ENCODE measurements around the gene CYB561A3.

Gene CYB561A3

DNA sequence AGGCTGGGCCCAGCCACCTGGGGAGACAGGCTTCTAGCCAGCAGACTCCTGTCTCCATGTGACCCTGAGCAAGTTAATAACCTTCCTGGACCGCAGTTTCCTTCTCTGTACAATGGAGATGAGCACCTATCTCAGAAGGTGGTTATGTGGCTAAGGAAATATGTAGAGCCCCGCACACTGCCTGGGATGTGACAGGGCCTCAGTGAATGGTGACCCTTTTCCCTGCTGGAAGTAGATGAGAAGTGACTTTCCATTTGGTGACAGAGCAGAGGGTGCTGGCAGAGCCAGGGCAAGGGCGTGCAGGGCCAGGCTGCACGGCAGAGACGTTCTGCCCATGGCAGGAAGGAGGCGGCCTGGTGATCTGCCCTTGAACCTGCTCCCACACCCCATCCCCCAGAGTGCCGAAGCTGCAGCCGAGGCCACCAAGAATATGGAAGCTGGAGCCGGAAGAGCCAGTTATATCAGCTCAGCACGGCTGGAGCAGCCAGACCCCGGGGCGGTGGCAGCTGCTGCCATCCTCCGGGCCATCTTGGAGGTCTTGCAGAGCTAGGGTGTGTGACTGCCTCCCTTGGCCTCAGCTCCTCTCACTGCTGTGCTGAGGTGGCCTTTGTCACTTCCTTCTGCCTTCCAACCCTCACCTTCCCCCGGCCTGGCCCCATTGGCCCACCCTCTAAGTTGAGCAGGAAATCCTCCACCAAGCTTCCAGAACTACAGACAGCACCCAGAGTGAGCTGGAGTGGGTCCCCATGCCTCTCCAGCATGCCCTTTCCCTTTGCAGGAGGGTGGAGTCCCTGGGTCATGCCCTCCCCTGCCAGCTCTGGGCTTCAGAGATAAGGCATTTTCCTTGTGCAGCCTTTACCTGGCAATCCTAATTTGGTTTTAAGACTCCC, 15.5 kb downstream of the CYB561A3 start:
- FAIRE-seq: no peak
- no peak for DNase-seq (ENCODE audit: low spot score)

DNA sequence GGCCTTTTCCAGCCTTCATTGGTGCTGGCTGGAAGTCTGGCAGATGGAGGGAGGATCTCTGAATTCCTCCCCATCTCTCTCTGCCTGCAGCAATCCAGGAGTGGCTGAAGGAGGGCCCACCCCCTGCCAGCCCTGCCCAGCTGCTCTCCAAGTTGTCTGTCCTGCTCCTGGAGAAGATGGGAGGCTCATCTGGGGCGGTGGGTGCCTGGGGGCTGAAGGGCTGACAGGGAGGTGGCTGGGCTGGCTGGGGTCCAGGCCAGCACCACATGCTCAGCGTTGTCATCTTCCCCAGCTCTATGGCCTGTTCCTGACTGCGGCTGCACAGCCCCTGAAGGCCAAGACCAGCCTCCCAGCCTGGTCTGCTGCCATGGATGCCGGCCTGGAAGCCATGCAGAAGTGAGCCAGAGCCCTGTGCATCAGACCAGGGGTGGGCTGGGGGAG, 16.5 kb downstream of the CYB561A3 start:
- no peak for DNase-seq (ENCODE audit: low spot score)
- no peak for FAIRE-seq

DNA sequence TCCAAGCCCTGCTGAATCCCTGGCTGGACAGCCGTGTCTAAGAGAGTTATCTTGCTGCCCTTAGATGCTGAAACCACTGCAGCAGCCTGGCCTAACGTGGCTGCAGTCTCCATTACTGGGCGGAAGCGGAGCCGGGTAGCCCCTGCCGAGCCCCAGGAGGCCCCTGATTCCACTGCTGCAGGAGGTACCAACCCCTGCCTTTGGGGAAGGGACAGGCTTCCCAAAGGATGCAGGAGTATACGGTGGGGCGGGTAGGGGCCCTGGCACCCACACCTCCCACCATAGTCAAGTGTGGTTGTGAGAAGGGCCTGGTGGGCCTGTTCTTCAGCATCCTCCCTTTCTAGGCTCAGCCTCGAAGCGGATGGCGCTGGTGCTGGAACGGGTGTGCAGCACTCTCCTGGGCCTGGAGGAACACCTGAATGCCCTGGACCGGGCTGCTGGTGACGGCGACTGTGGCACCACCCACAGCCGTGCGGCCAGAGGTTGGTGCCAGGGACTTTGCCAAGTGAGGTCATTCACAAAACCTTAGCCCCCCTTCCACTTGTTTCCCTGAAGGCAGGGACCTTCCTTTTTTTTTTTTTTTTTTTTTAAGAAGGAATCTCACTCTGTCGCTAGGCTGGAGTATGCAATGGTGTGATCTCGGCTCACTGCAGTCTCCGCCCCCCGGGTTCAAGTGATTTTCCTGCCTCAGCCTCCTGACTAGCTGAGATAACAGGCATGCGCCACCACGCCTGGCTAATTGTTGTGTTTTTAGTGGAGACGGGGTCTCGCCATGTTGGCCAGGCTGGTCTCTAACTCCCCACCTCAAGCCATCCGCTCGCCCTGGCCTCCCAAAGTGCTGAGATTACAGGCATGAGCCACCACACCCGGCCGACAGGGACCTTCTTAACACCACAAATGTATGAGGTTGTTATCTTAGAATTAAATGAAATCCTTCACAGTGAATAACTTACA, 17.6 kb downstream of the CYB561A3 start:
- DNase-seq (ENCODE audit: low spot score) (no peak), FAIRE-seq (no peak)

DNA sequence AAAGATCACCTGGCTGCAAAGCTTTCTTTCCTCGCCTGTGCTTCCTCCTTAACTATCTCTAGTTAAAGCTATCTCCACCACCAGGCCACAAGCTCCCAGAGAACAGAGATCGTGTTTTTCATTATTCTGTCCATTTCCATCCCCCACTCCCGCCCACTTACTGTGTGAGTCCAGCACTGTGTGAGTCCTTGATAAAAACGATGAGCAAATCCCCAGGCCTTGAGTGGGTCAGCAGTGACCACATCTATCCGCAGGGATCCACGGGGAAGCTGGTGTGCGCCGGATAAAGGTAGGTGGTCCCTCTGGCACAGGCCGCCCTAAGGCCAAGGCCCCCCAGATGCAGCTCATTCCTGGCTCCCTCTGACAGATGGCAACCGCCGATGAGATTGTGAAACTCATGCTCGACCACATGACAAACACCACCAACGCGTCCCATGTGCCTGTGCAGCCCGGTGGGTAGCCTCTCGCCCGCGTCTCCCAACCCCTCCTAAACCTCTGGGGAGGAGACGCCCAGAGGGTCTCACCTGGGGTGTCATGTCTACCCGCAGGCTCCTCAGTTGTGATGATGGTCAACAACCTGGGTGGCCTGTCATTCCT, 19.4 kb downstream of the CYB561A3 start:
- DNase-seq (ENCODE audit: low spot score) (no peak), FAIRE-seq (no peak)

DNA sequence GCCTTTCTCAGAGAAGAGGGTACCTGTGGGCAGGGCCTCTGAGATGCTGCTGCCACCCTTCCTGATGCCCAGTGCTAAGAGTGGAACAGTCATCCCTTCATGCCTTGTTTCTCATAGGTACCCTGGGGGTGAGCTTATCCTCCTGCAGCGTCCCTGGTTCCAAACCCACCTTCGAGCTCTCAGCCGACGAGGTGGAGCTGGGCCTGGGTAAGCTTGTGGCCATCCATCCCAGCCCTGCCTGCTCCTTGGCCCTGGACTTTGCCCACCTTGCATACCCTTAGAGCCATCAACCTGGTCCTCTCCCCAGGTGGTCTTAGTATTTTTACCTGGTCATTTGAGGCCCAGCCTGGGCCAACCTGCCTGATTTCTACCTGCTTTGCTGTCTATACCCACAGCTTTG, 20.0 kb downstream of the CYB561A3 start:
- FAIRE-seq (no peak), DNase-seq (ENCODE audit: low spot score) (no peak)

DNA sequence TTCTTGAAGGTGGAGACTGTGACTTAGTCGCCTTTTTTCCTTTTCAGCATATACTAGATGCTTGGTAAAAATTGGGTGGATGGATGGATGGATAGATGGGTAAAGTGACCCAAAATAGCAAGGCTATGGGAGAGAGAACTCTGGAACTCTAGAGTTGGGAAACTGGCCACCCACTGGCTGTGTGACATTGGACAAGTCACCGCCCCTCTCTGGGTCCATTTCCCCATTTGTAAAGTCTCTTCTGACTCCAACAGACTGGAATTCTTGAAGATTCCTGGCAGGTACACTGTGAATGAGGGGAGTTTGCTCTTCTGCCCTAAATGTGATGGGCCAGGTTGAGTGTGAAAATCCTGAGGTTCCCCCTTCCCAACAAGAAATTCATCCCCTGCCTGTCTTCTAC, 20.7 kb downstream of the CYB561A3 start:
- FAIRE-seq: no peak
- DNase-seq (ENCODE audit: low spot score): no peak

DNA sequence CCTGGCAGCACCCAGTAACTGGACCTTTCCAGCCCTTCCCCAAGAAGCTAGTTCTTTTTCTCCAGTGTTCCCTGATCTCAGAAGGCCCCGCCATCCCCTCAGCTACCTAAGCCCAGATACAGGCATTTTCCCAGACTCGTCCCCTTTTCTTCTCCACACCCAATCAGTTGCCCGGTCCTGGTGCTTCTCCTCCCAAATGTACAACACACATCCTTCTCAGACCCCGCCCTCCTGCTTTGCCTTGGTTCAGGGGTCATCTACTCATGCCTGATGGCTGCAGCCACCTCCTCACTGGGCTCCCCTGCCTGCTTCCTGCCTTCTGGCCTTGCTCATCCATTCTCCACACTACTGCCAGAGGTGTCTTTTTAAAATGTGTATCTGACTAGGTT, 22.2 kb downstream of the CYB561A3 start:
- DNase-seq (ENCODE audit: low spot score) (no peak), FAIRE-seq (no peak)

DNA sequence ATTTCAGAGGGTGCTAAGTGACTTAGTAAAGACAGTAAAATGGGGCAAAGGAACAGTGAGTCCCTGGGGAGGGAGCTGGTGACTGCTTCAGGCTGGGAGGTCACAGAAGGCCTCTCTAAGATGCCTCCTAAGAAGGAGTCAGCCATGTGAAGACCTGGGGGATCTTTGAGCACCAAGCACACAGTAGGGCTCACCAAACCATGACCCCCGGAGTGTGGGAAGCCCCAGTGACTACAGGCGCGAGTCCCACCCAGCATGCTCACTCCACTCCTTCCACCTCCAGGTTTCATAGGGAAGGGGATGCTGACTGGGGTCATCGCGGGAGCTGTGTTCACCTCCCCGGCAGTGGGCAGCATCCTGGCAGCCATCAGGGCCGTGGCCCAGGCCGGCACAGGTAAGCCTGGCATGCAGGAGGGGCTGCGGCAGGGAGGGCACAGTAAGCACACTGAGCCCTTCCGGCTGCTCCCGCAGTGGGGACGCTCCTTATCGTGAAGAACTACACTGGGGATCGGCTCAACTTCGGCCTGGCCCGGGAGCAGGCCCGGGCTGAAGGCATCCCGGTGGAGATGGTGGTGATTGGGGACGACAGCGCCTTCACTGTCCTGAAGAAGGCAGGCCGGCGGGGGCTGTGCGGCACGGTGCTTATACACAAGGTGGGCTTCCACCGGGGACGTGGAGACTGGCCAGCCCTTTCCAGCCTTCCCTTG, 22.7 kb downstream of the CYB561A3 start:
- no peak for DNase-seq (ENCODE audit: low spot score)
- FAIRE-seq: no peak

DNA sequence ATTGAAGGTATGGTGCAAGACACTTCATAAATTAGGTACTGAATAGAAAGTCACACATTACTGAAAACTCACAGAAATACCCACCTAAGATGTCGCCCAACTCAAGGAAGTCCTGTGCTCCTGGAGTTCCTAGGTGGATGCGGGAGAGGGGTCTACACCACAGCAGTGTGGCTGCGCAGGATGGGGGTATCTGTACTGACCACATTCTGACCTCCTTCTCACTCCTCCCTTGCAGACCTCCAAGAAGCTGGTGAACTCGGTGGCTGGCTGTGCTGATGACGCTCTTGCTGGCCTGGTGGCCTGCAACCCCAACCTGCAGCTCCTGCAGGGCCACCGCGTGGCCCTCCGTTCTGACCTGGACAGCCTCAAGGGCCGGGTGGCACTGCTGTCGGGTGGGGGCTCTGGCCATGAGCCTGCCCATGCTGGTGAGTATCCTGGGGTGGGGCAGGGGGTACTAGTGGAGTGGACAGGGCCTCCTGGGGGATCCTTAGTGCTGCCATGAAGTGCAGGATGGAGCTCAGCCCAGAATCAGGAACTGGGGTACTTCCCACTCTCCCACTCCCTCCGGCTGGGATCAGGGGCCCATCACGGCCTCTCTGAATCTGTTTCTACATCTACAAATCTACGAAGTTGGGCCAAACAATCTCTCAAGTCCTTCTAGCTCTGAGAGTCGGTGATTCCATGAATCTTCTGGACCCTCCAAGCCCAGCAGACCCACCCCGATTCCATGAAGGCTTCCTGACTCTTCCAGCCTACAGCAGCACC, 23.8 kb downstream of the CYB561A3 start:
- DNase-seq (ENCODE audit: low spot score): no peak
- FAIRE-seq: no peak

DNA sequence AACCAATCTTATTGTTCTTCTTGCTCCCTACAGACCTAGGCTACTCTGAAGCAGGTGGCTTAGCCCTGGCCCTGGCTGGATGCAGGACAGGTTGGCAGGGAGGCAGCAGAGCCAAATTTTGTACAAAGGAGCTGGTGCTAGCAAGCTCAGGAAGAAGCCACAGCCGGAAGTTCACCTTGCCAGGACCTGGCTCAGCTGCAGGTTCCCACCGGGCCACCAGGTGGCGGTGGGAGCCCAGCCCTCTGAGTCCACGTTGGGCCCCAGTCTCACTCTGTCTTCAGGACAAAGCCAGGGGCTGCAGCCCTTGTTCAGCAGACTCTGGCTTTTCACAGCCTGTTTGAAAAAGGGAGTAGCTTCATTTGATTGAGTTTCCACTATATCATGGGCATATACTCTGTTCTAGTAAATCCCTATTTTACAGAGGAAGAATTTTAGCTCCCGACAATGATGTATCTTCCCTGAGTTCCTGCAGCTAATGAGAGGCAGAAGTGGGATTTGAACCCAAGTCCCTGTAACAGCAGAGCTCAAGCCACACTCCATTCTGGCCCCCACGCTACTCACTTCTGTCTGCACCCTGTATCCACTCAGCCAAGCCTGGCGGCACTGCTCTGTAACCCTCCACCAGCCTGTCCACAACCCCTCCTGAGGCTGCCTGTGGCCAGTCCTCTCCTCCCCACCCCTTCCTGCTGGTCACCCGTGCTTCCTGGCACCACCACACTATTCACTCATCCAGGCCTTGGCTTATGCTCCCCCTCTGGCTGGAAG, 25.3 kb downstream of the CYB561A3 start:
- DNase-seq (ENCODE audit: low spot score) (peak; percentile 91), FAIRE-seq (no peak)

DNA sequence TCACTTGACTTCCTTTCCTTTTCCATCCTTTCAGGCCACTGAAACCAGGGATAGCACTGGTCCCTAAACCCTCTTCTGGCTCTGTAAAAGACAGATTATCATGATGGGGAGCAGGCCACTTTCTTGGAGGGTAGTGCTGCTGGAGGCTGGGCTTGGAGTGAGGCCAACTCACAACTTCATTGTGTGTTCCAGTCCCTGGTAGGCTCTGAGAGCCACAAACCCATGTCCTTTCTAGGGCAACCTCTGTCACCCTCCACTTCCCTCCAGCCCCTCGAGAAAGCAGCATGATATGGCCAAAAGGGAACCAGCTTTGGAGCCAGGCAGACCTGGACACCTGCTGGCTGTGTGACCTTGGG, 26.3 kb downstream of the CYB561A3 start:
- FAIRE-seq (no peak), DNase-seq (ENCODE audit: low spot score) (no peak)

DNA sequence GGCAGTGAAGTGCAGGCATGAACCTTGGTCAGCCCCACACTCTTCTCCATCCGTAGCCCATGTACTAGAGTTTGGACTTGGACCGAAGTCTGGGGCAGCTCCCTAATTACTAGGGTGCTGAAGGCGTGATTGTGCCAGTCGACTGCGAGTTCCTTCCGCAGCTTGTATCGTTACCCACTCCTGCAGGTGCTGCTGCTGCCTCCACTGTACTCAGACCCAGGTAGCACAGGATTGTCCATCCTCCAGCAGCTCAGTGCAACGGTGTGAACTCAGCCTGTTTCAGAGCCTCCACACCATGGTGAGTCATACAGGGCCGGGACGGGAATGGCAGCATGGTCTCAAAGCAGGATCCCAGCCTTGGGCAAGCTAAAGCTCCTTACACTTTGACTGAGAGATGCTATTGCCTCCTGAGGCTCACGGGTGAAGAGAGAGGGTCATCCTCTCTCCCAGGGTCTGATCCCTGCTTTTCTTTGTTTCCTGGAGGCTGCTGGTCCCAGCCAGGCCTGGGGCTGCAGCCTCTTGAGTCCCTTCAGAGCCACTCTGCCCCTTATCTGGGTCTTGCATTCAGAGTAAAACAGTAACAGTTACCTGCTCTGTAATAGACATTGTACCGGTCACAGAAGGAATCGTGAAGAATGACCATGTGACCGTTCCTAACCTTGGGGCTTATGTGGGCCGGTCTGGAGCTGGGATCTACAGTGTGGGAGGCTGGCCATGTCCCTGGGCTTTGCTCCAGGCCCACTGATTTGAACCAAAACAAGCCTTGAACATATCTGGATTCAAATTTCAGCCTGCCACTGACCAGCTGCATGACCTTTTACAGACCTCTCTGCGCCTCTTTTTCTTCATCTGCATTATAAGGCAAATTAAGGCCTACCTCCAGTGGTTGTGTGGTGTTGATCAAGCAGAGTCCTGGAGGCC, 27.0 kb downstream of the CYB561A3 start:
- FAIRE-seq: no peak

DNA sequence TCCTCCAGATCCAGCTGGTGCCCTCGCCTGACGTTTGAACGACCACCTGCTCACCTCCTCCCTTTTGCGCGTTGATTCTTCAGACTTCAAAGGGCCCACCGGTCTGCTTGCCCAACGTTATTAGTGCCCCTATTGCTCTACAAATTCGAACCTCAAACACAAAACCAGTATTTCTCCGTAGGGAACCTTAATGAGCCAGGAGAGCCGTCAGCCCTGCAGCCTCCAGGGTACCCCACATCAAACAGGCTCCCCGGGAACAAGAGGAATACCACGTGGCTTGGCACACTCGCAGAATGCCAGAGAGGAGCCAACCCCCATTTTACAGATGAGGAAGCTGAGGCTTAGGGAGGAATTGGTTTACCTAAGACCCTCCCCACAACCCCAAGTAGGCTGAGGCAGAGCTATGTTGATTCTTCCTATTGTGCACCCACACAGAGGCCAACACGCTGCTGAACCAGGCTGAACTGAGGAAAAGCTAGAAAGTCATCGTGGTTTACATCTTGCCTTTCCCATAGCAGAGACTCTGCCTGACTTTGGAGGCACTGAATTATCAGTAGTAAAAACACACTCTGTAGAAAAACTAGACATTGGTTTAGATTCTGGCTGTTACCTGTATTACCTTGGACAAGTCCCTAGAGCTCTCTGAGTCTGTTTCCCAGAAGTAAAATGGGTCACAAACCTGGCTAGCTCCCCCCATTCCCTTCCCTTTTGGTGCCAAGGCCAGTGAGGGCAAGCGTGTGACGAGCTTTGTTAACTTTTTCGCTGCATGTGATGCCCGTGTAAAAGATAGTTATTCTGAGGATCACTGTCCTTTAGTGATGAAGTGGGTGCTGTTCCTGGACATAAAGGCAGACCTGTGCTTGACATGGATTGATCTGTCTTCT, 27.9 kb downstream of the CYB561A3 start:
- FAIRE-seq (no peak), DNase-seq (ENCODE audit: low spot score) (no peak)

More for the DNA sequence above, 27.0 kb downstream of the CYB561A3 start:
- DNase-seq (ENCODE audit: low spot score): peak; percentile 26

DNA sequence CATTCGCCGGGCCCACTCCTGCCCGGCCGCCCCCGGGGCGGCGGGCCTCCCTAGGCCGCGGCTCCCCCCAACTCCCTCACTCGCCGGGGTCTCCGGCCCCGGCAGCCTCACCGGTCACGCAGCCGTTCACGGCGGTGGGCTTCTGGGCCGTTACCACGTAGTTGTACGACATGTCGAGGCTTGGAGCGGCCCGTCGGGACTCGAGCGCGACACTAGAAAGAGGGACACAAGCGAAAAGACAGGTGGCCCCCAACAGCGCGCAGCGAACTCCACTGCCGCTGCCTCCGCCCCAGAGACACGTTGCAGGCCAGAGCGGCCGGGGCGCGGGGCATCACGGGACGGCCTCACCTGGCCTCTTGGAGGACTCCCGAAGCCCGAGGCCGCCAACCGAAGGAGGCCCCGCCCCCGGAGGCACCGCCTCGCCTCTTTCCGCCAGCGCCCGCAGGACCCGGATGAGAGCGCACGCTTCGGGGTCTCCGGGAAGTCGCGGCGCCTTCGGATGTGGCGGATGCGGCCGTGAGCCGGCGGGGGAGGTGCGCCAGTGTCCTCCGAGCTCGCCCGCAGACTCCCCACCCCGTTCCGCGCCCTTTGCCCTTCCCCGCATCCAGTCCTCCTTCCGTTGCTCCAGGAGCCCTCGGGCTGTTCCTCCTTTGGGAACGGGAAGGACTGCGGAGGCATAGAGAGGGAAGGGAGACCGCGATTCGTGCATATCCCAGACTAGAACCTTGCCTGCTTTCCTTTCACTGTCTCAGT, 28.7 kb downstream of the CYB561A3 start, which contains the start of the genes DDB1 and TKFC:
TSS of gene DDB1 (minus strand) at position 309 of the 753 bp plus-strand sequence. CDS start at position 172, 137 bp downstream.
TSS of gene TKFC (plus strand) at position 432 of the 753 bp plus-strand sequence. CDS start 1,501 bp downstream, outside the sequence.
- peak; percentile 99 for DNase-seq (ENCODE audit: low spot score)
- no peak for FAIRE-seq

DNA sequence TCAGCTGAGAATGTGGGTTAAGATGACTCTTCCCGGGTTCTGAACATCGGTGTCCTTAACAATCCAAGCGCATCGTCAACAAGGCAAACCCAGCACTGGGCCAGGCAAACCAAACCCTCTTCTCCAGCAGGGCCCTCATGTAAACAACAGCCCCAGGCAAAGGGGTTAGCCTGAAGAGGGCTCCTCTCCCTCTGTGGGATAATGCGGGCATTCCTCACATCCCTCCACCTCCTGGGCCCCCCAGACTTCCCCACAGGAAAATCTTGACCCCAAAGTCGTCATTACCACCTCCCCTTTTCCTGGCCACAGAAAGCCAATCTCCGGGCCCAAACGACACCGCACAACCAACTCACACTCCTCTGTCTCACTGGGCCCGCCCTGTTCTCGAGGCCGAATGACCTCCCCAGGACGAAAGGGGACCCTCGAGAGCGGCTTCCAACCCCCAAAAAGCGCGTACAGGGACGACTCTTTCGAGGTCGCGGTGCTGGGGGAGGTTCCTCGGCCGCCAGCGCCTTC, 29.3 kb downstream of the CYB561A3 start:
- no peak for FAIRE-seq

DNA sequence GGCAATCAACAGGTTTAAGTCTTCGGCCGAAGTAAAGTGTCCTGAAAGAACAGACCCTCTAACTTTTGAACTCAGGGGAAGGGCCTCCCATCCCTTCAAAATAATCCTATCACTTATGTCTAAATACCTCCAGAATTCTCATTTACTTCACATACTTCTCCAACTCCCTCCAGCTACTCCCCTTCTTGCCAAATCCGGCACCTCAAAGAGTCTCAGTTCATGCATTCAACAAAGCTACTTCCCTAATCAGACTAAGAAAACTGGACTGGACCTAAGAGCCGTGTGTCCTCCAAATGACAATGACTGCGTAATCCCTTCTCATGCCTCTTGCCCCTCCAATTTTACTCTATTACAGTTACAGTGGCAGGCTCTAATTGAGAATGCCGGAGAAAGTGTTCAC, 30.0 kb downstream of the CYB561A3 start:
- FAIRE-seq (no peak), DNase-seq (ENCODE audit: low spot score) (no peak)

More for the DNA sequence above, 29.3 kb downstream of the CYB561A3 start:
- peak; percentile 18 for DNase-seq (ENCODE audit: low spot score)
